Adrenal gland (tissue), 12 donors: ENCODE data around the gene MRPS25. TPM values are rescaled to one million over a fixed set of nuclear protein-coding genes. Genes with fewer than 3 reads are reported as not detected.

Experiments
- DNase-seq, 7 donors: peaks; one replicate each; pipeline ENCODE4 v3.0.0-alpha.2; 2019 to 2020
- H3K27ac ChIP-seq, 5 donors: fragments of 200-600 bp; sonication (generic) in 4 of 5; 1 replicate in 3 of 5; 2 replicates in 2 of 5; pipeline versions ENCODE4 v1.5.1 to v1.8.0; 2016 to 2020; ENCODE audit warnings: mild to moderate bottlenecking in 1 of 5
- H3K27me3 ChIP-seq: fragments of 200-600 bp; 2 replicates; pipeline ENCODE4 v1.8.0; 2021
- H3K36me3 ChIP-seq, 2 donors: fragments of 200-600 bp; replicated peaks in 1 of 2; 1 replicate in 1 of 2; 2 replicates in 1 of 2; pipeline versions ENCODE4 v1.5.1 to v1.8.0; 2018 to 2022
- H3K4me1 ChIP-seq, 2 donors: fragments of 200-600 bp; replicated peaks in 1 of 2; 1 replicate in 1 of 2; 2 replicates in 1 of 2; pipeline versions ENCODE4 v1.5.1 to v1.8.0; 2018 to 2021
- H3K4me3 ChIP-seq, 4 donors: fragments of 200-600 bp; sonication (generic) in 3 of 4; one replicate each; pipeline ENCODE4 v1.5.1; 2016 to 2018
- H3K9me3 ChIP-seq, 3 donors: fragments of 200-600 bp; sonication (generic) in 1 of 3; replicated peaks in 1 of 3; 1 replicate in 2 of 3; 2 replicates in 1 of 3; pipeline versions ENCODE4 v1.5.1 to v1.8.0; 2016 to 2021
- CTCF ChIP-seq, 6 experiments: fragments of 450-650 bp in 4 of 6; fragments of 200-600 bp in 2 of 6; sonication (generic) in 1 of 6; IDR thresholded peaks; 1 replicate in 5 of 6; 2 replicates in 1 of 6; pipeline versions ENCODE4 v1.5.1 to v1.8.0; 2016 to 2021; ENCODE audit warnings: antibody characterized with exemption in 6 of 6, mild to moderate bottlenecking in 2 of 6, moderate library complexity in 1 of 6
- POLR2A ChIP-seq, 2 donors: fragments of 450-650 bp; IDR thresholded peaks; one replicate each; pipeline ENCODE4 v1.6.1; 2017; ENCODE audit warnings: antibody characterized with exemption in 2 of 2, mild to moderate bottlenecking in 2 of 2, moderate library complexity in 1 of 2
- WGBS, 4 donors: extraction: QIAGEN DNeasy Blood & Tissue Kit in 2 of 4; methylation state at CpG; one replicate each; pipeline versions ENCODE4 v1.1.5 to v1.1.7; 2013 to 2017; 5-methylcytosine and 5-hydroxymethylcytosine counted together
- intact Hi-C, 2 donors: fragments of 100-400 bp; cut with DNase I; formaldehyde crosslinking; loops; one replicate each; pipeline versions ENCODE4 v1.14.1 to v1.15.0; 2022 to 2023
- polyA plus RNA-seq, 3 donors: library from polyadenylated mRNA; stranded (reverse); fragments of 200-250 nt in 2 of 3; fragments of 350-450 nt in 1 of 3; fragmentation: Illumina TruSeq in 1 of 3; extraction: RNeasy Lipid Tissue Mini Kit (QIAGEN cat#74804) in 1 of 3; gene quantifications; one replicate each; pipeline ENCODE4 v1.2.3, GENCODE V29; 2013 to 2014
- total RNA-seq, 9 donors: library from RNA; depleted of rRNA in 4 of 9; stranded (reverse); fragments of >200 nt in 4 of 9; fragments of 120-200 nt in 1 of 9; fragmentation: NEBNext Ultra II Directional in 1 of 9; extraction: Animal tissue kit (Norgen Biotek cat#: 25700) in 1 of 9; gene quantifications; one replicate each; pipeline versions ENCODE4 v1.1.0 to v1.2.4, GENCODE V29; 2013 to 2023
- donor health status: healthy with polysubstance abuse.
- donor health status: Bipolar disorder and iron deficiency.
- donor health status: DM: yes; HTN: yes; CAD: no.
- donor health status: DM: no; HTN: no; CAD: no.
- donor health status: DM: no; HTN: no; CAD: no.
- donor health status: DM: yes; HTN: yes; CAD: no.

Gene MRPS25
- total and polyA plus RNA-seq, 12 donors = 12.9 to 145 (median 46.0) TPM

- Histone ChIP-seq H3K9me3 (no peaks in the 10 kb centered on the region), H3K36me3 (peaks cover 0 to 36% of the 10 kb centered on the region in 2 donors), H3K4me1 (no peaks in the 10 kb centered on the region), H3K4me3 (no peak overlapping the region), H3K27ac (no peak overlapping the region), H3K27me3 (no peaks in the 10 kb centered on the region)
- TF ChIP-seq POLR2A (IDR thresholded peaks at IDR 0.05) (no peak), CTCF (IDR thresholded peaks at IDR 0.05) (no peak)
- no peak for DNase-seq
- intact Hi-C loops = loop anchor here in 1 of 2 donors (10.0 kb wide), 1 partner anchor 129 kb away; no protein-coding TSS in a partner anchor
- 98 to 99% (median 98%) methylated on average over 4 of the region's 4 CpGs for WGBS, 4 donors
Measured at GRCh38 chr3:15053541-15053940, 11.6 kb downstream of the MRPS25 start.

GRCh38 chr3:15052335-15053242 lies 12.5 kb downstream of the MRPS25 start:
- H3K27me3 ChIP-seq = no peaks in the 10 kb centered on the region
- intact Hi-C loops = loop anchor here in 1 of 2 donors (10.0 kb wide), 1 partner anchor 128 kb away; no protein-coding TSS in a partner anchor
- H3K4me3 ChIP-seq = no peak overlapping the region
- no peak for DNase-seq
- TF ChIP-seq CTCF (IDR thresholded peaks at IDR 0.05) = no peak
- TF ChIP-seq POLR2A (IDR thresholded peaks at IDR 0.05) = no peak
- peaks cover 0 to 39% of the 10 kb centered on the region in 2 donors for H3K36me3 ChIP-seq
- no peak overlapping the region for H3K27ac ChIP-seq
- no peaks in the 10 kb centered on the region for H3K4me1 ChIP-seq
- 90 to 99% (median 96%) methylated on average over 11 to 14 of the region's 14 CpGs for WGBS, 4 donors
- no peaks in the 10 kb centered on the region for H3K9me3 ChIP-seq

- peak in 6 of 7 donors; percentile 37 to 69 (median 48) for DNase-seq
- no peaks in the 10 kb centered on the region for H3K27me3 ChIP-seq
- intact Hi-C loops = loop anchor here in 1 of 2 donors (10.0 kb wide), 1 partner anchor 127 kb away; no protein-coding TSS in a partner anchor
- WGBS, 4 donors = 78 to 100% (median 92%) methylated on average over 1 of the region's 1 CpG
- no peak overlapping the region for H3K27ac ChIP-seq
- H3K9me3 ChIP-seq = no peaks in the 10 kb centered on the region
- peak; percentile 27 to 52 (median 46) for TF ChIP-seq CTCF (IDR thresholded peaks at IDR 0.05)
- no peak for TF ChIP-seq POLR2A (IDR thresholded peaks at IDR 0.05)
- no peak overlapping the region for H3K4me3 ChIP-seq
- H3K36me3 ChIP-seq = peaks cover 0 to 43% of the 10 kb centered on the region in 2 donors
- H3K4me1 ChIP-seq = no peaks in the 10 kb centered on the region
Measured at GRCh38 chr3:15051531-15051930, 13.6 kb downstream of the MRPS25 start.

- Histone ChIP-seq H3K36me3 (peaks cover 0 to 53% of the 10 kb centered on the region in 2 donors), H3K9me3 (no peaks in the 10 kb centered on the region), H3K4me1 (no peaks in the 10 kb centered on the region), H3K27ac (no peak overlapping the region), H3K4me3 (no peak overlapping the region), H3K27me3 (no peaks in the 10 kb centered on the region)
- WGBS, 4 donors = 80 to 91% (median 85%) methylated on average over 3 of the region's 3 CpGs
- TF ChIP-seq CTCF (IDR thresholded peaks at IDR 0.05) = no peak
- no peak for TF ChIP-seq POLR2A (IDR thresholded peaks at IDR 0.05)
- DNase-seq = no peak
- intact Hi-C loops = loop anchor here in 1 of 2 donors (10.0 kb wide), 1 partner anchor 126 kb away; no protein-coding TSS in a partner anchor
Measured at GRCh38 chr3:15050405-15051092, 14.6 kb downstream of the MRPS25 start.
